Peyer's patch (tissue), 4 donors: ENCODE measurements around the gene BDP1. TPM values are rescaled to one million over a fixed set of nuclear protein-coding genes. Genes with fewer than 3 reads are reported as not detected.

Source experiments
- DNase-seq, 3 donors: peaks; one replicate each; pipeline ENCODE4 v3.0.0-alpha.2; 2017 to 2019
- H3K27ac ChIP-seq, 4 donors: fragments of 200-600 bp; sonication (generic); one replicate each; pipeline ENCODE4 v1.5.1; 2016 to 2019
- H3K27me3 ChIP-seq, 2 donors: fragments of 200-600 bp; sonication (generic); one replicate each; pipeline ENCODE4 v1.5.1; 2019
- H3K36me3 ChIP-seq, 3 donors: fragments of 200-600 bp; sonication (generic); one replicate each; pipeline ENCODE4 v1.5.1; 2016 to 2019
- H3K4me1 ChIP-seq, 4 donors: fragments of 200-600 bp; sonication (generic); one replicate each; pipeline ENCODE4 v1.5.1; 2016 to 2019
- H3K4me3 ChIP-seq, 4 donors: fragments of 200-600 bp; sonication (generic); 1 replicate in 3 of 4; 2 replicates in 1 of 4; pipeline ENCODE4 v1.5.1; 2016 to 2019; ENCODE audit warnings: mild to moderate bottlenecking in 1 of 4
- H3K9me3 ChIP-seq, 4 donors: fragments of 200-600 bp; sonication (generic); one replicate each; pipeline ENCODE4 v1.5.1; 2016 to 2019; ENCODE audit warnings: mild to moderate bottlenecking in 1 of 4
- CTCF ChIP-seq, 6 experiments: fragments of 450-650 bp in 4 of 6; fragments of 200-600 bp in 2 of 6; sonication (generic) in 1 of 6; IDR thresholded peaks; one replicate each; pipeline ENCODE4 v1.5.1; 2017 to 2019; ENCODE audit warnings: antibody characterized with exemption in 6 of 6, mild to moderate bottlenecking in 3 of 6, moderate library complexity in 1 of 6
- POLR2A ChIP-seq, 2 donors: fragments of 450-650 bp; IDR thresholded peaks; one replicate each; pipeline ENCODE4 v1.5.1; 2017; ENCODE audit warnings: antibody characterized with exemption in 2 of 2, mild to moderate bottlenecking in 2 of 2, moderate library complexity in 2 of 2
- total RNA-seq, 4 donors: library from RNA; depleted of rRNA; stranded (reverse); fragments of >200 nt; gene quantifications; one replicate each; pipeline ENCODE4 v1.1.0, GENCODE V29; 2016

The BDP1 gene
- total RNA-seq, 4 donors from 2014 or later: 25.7 to 164 (median 31.1) TPM

- H3K4me1 ChIP-seq: peaks cover 0 to 9% (median 3%) of the 10 kb centered on the region in 4 donors
- no peaks in the 10 kb centered on the region for H3K36me3 ChIP-seq
- no peaks in the 10 kb centered on the region for H3K27me3 ChIP-seq
- no peak for TF ChIP-seq CTCF (IDR thresholded peaks at IDR 0.05)
- no peak for TF ChIP-seq POLR2A (IDR thresholded peaks at IDR 0.05)
- DNase-seq: no peak
- H3K27ac ChIP-seq: no peak overlapping the region
- no peaks in the 10 kb centered on the region for H3K9me3 ChIP-seq
- H3K4me3 ChIP-seq: no peak overlapping the region
Observed at GRCh38 chr5:71588533-71588885, 133.1 kb downstream of the BDP1 start.

GRCh38 chr5:71589903-71590302, 134.5 kb downstream of the BDP1 start:
- peaks cover 0 to 9% (median 3%) of the 10 kb centered on the region in 4 donors for H3K4me1 ChIP-seq
- no peaks in the 10 kb centered on the region for H3K9me3 ChIP-seq
- peaks cover 0 to 4% (median 0%) of the 10 kb centered on the region in 3 donors for H3K36me3 ChIP-seq
- DNase-seq: no peak
- TF ChIP-seq POLR2A (IDR thresholded peaks at IDR 0.05) (no peak), CTCF (IDR thresholded peaks at IDR 0.05) (no peak)
- no peaks in the 10 kb centered on the region for H3K27me3 ChIP-seq
- no peak overlapping the region for H3K4me3 ChIP-seq
- no peak overlapping the region for H3K27ac ChIP-seq

GRCh38 chr5:71591100-71591499, 135.6 kb downstream of the BDP1 start:
- Histone ChIP-seq H3K27ac (no peak overlapping the region), H3K9me3 (no peaks in the 10 kb centered on the region), H3K4me1 (peaks cover 0 to 9% (median 3%) of the 10 kb centered on the region in 4 donors), H3K4me3 (no peak overlapping the region), H3K27me3 (no peaks in the 10 kb centered on the region), H3K36me3 (peaks cover 0 to 9% (median 0%) of the 10 kb centered on the region in 3 donors)
- DNase-seq: no peak
- TF ChIP-seq CTCF (IDR thresholded peaks at IDR 0.05) (no peak), POLR2A (IDR thresholded peaks at IDR 0.05) (no peak)

- Histone ChIP-seq H3K27ac (no peak overlapping the region), H3K9me3 (no peaks in the 10 kb centered on the region), H3K4me1 (no peaks in the 10 kb centered on the region), H3K27me3 (no peaks in the 10 kb centered on the region), H3K36me3 (peaks cover 0 to 55% (median 0%) of the 10 kb centered on the region in 3 donors), H3K4me3 (no peak overlapping the region)
- TF ChIP-seq CTCF (IDR thresholded peaks at IDR 0.05) (no peak), POLR2A (IDR thresholded peaks at IDR 0.05) (no peak)
- no peak for DNase-seq
Observed at GRCh38 chr5:71596169-71596568, 140.7 kb downstream of the BDP1 start.

GRCh38 chr5:71597001-71597400, 141.6 kb downstream of the BDP1 start:
- Histone ChIP-seq H3K4me1 (no peaks in the 10 kb centered on the region), H3K27ac (no peak overlapping the region), H3K27me3 (no peaks in the 10 kb centered on the region), H3K4me3 (no peak overlapping the region), H3K36me3 (peaks cover 0 to 61% (median 0%) of the 10 kb centered on the region in 3 donors), H3K9me3 (no peaks in the 10 kb centered on the region)
- no peak for TF ChIP-seq POLR2A (IDR thresholded peaks at IDR 0.05)
- no peak for TF ChIP-seq CTCF (IDR thresholded peaks at IDR 0.05)
- no peak for DNase-seq

- DNase-seq: no peak
- H3K27me3 ChIP-seq: no peaks in the 10 kb centered on the region
- no peak for TF ChIP-seq CTCF (IDR thresholded peaks at IDR 0.05)
- no peak overlapping the region for H3K4me3 ChIP-seq
- no peaks in the 10 kb centered on the region for H3K9me3 ChIP-seq
- peaks cover 0 to 76% (median 0%) of the 10 kb centered on the region in 3 donors for H3K36me3 ChIP-seq
- peak overlapping the region in 1 of 4 donors; percentile 61 for H3K27ac ChIP-seq
- no peaks in the 10 kb centered on the region for H3K4me1 ChIP-seq
Observed at GRCh38 chr5:71600783-71601182, 145.3 kb downstream of the BDP1 start.
